SU-DHL-6 (cell line): Measurements from ENCODE around the gene PER2.

ENCODE experiments used
- H2AFZ ChIP-seq: fragments of 200-600 bp; sonication (generic); 2 replicates; pipeline ENCODE4 v1.6.1; 2014; ENCODE audit warnings: low read depth, mild to moderate bottlenecking, moderate library complexity, mixed read lengths, antibody characterized with exemption, low read length; ENCODE audit not compliant: severe bottlenecking
- H3F3A ChIP-seq: fragments of 200-600 bp; shearing (Covaris generic); 2 replicates; pipeline ENCODE4 v1.6.0; 2016; ENCODE audit warnings: antibody characterized with exemption, mild to moderate bottlenecking; ENCODE audit not compliant: insufficient read depth
- H3K27ac ChIP-seq: fragments of 200-600 bp; sonication (generic); 2 replicates; pipeline ENCODE4 v1.5.1; 2016; ENCODE audit warnings: low read depth, mild to moderate bottlenecking, low read length, moderate library complexity, mixed read lengths
- H3K27me3 ChIP-seq: fragments of 200-600 bp; sonication (generic), shearing (Covaris generic); 2 replicates; pipeline ENCODE4 v1.6.0; 2014; ENCODE audit warnings: mild to moderate bottlenecking, low read length
- H3K36me3 ChIP-seq: fragments of 200-600 bp; sonication (generic); 2 replicates; pipeline ENCODE4 v1.6.1; 2014; ENCODE audit warnings: mild to moderate bottlenecking, low read length, mixed read lengths
- H3K4me2 ChIP-seq: fragments of 300-600, 200-600 bp; shearing (Covaris generic), sonication (generic); 2 replicates; pipeline ENCODE4 v1.6.0; 2014; ENCODE audit warnings: low read length, low read depth, mild to moderate bottlenecking; ENCODE audit not compliant: poor library complexity, severe bottlenecking
- H3K4me3 ChIP-seq: fragments of 200-600 bp; sonication (generic); 2 replicates; pipeline ENCODE4 v1.5.1; 2014; ENCODE audit warnings: antibody characterized with exemption, low read length, mild to moderate bottlenecking, mixed read lengths; ENCODE audit not compliant: insufficient read depth, poor library complexity, severe bottlenecking
- H3K79me2 ChIP-seq: fragments of 200-600 bp; sonication (generic); 2 replicates; pipeline ENCODE4 v1.6.1; 2014; ENCODE audit warnings: mild to moderate bottlenecking, low read length, moderate library complexity; ENCODE audit not compliant: insufficient read depth
- H3K9ac ChIP-seq: fragments of 200-600 bp; sonication (generic); 2 replicates; pipeline ENCODE4 v1.7.0; 2014; ENCODE audit warnings: mild to moderate bottlenecking, low read length
- H3K9me2 ChIP-seq: fragments of 200-600 bp; sonication (generic); replicated peaks from 2 replicates; pipeline ENCODE4 v1.6.1; 2014; ENCODE audit warnings: low read length; ENCODE audit not compliant: insufficient read depth
- H3K9me3 ChIP-seq: fragments of 200-600 bp; sonication (generic); 2 replicates; pipeline ENCODE4 v1.6.1; 2014; ENCODE audit warnings: low read length, mixed read lengths; ENCODE audit not compliant: insufficient read depth
- H4K20me1 ChIP-seq: fragments of 200-600 bp; sonication (generic); 2 replicates; pipeline ENCODE4 v1.6.1; 2014; ENCODE audit warnings: low read depth, mild to moderate bottlenecking, antibody characterized with exemption, low read length, moderate library complexity, mixed read lengths
- EZH2phosphoT487 ChIP-seq: fragments of 200-600 bp; sonication (generic), shearing (Covaris generic); conservative IDR thresholded peaks from 2 replicates; pipeline ENCODE4 v1.6.1; 2018; ENCODE audit warnings: mild to moderate bottlenecking, antibody characterized with exemption, low read length, moderate library complexity, mixed read lengths
- TF ChIP-seq, protein P1 (sequence below): fragments of 200-600 bp; sonication (generic); IDR thresholded peaks from one replicate; pipeline ENCODE4 v1.5.1; 2017; ENCODE audit warnings: antibody characterized with exemption, mild to moderate bottlenecking, low read length, moderate library complexity; ENCODE audit not compliant: insufficient read depth, poor library complexity, severe bottlenecking

Gene PER2

DNA sequence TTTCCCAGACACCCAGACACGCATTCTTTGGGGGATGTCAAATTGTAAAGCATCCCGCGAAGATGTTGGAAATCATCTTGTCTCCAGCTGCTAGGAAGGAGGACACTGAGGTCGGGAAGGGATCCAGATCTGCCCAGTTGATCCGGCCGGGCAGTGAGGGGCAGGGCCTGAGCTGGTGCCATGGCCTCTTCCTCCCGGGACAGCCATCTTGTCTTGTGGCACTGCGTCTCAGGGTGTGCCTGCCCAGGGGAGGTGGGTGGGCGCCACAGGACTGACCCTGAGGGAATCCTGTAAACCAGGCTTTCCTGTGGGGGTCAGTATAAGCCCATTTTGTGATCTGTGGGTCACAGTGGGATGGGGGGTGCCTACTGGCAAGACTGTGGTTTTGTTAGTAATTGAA, 42.0 kb upstream of the PER2 start:
- no peaks in the 10 kb centered on the region for H3K36me3 ChIP-seq
- no peaks in the 10 kb centered on the region for H3K79me2 ChIP-seq
- H2AFZ ChIP-seq = no peak overlapping the region
- H3K27ac ChIP-seq = no peak overlapping the region
- no peak overlapping the region for H3K4me3 ChIP-seq
- no peaks in the 10 kb centered on the region for H3K9me3 ChIP-seq
- no peaks in the 10 kb centered on the region for H3K9me2 ChIP-seq
- TF ChIP-seq, protein P1, sequence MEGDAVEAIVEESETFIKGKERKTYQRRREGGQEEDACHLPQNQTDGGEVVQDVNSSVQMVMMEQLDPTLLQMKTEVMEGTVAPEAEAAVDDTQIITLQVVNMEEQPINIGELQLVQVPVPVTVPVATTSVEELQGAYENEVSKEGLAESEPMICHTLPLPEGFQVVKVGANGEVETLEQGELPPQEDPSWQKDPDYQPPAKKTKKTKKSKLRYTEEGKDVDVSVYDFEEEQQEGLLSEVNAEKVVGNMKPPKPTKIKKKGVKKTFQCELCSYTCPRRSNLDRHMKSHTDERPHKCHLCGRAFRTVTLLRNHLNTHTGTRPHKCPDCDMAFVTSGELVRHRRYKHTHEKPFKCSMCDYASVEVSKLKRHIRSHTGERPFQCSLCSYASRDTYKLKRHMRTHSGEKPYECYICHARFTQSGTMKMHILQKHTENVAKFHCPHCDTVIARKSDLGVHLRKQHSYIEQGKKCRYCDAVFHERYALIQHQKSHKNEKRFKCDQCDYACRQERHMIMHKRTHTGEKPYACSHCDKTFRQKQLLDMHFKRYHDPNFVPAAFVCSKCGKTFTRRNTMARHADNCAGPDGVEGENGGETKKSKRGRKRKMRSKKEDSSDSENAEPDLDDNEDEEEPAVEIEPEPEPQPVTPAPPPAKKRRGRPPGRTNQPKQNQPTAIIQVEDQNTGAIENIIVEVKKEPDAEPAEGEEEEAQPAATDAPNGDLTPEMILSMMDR = no peak
- no peak for TF ChIP-seq EZH2phosphoT487
- H3K9ac ChIP-seq = no peak overlapping the region
- H3F3A ChIP-seq = no peaks in the 10 kb centered on the region
- H4K20me1 ChIP-seq = no peaks in the 10 kb centered on the region
- H3K27me3 ChIP-seq = no peaks in the 10 kb centered on the region
- H3K4me2 ChIP-seq = no peak overlapping the region

- H3K9me2 ChIP-seq = no peaks in the 10 kb centered on the region
- no peak overlapping the region for H3K27ac ChIP-seq
- no peaks in the 10 kb centered on the region for H3K27me3 ChIP-seq
- TF ChIP-seq EZH2phosphoT487 = no peak
- TF ChIP-seq, protein P1 = no peak
- no peak overlapping the region for H3K4me2 ChIP-seq
- H3K79me2 ChIP-seq = no peaks in the 10 kb centered on the region
- no peaks in the 10 kb centered on the region for H3K9me3 ChIP-seq
- no peaks in the 10 kb centered on the region for H3F3A ChIP-seq
- H3K9ac ChIP-seq = no peak overlapping the region
- H3K4me3 ChIP-seq = no peak overlapping the region
- H2AFZ ChIP-seq = no peak overlapping the region
- no peaks in the 10 kb centered on the region for H3K36me3 ChIP-seq
- no peaks in the 10 kb centered on the region for H4K20me1 ChIP-seq
Measured at GRCh38 chr2:238327751-238328150, 39.3 kb upstream of the PER2 start.

- Histone ChIP-seq H3K9me3 (no peaks in the 10 kb centered on the region), H3K4me3 (no peak overlapping the region), H3K79me2 (no peaks in the 10 kb centered on the region), H3K9me2 (no peaks in the 10 kb centered on the region), H3K27me3 (no peaks in the 10 kb centered on the region), H3K36me3 (no peaks in the 10 kb centered on the region), H3F3A (no peaks in the 10 kb centered on the region), H2AFZ (no peak overlapping the region), H4K20me1 (no peaks in the 10 kb centered on the region), H3K27ac (no peak overlapping the region), H3K4me2 (no peak overlapping the region), H3K9ac (no peak overlapping the region)
- TF ChIP-seq, protein P1 = no peak
- no peak for TF ChIP-seq EZH2phosphoT487
Measured at GRCh38 chr2:238326801-238327365, 38.5 kb upstream of the PER2 start.
